Superior temporal gyrus (tissue), 1 donor: Measurements from ENCODE around the gene TRIP6.

Source experiments
- DNase-seq: peaks from one replicate; pipeline ENCODE4 v3.0.0-alpha.2; 2016; ENCODE audit errors: extremely low spot score

Gene TRIP6

GRCh38 chr7:100873599-100874299 is 6.6 kb downstream of the TRIP6 start:
- DNase-seq = no peak

- DNase-seq = no peak
Observed at GRCh38 chr7:100874300-100874576, 7.1 kb downstream of the TRIP6 start.

- peak; percentile 99 for DNase-seq
Observed at GRCh38 chr7:100874577-100875355, 7.6 kb downstream of the TRIP6 start, which contains the start of gene SRRT. Gene SRRT (plus strand): TSS chr7:100875103. CDS start chr7:100875591, 488 bp downstream.

- DNase-seq = no peak
Observed at GRCh38 chr7:100875356-100875751, 8.2 kb downstream of the TRIP6 start.

GRCh38 chr7:100878013-100878412 is 10.8 kb downstream of the TRIP6 start:
- DNase-seq = no peak

GRCh38 chr7:100878685-100879084 is 11.5 kb downstream of the TRIP6 start:
- DNase-seq = no peak

- no peak for DNase-seq
Observed at GRCh38 chr7:100879685-100880261, 12.6 kb downstream of the TRIP6 start.

GRCh38 chr7:100880645-100881044 is 13.5 kb downstream of the TRIP6 start:
- no peak for DNase-seq

GRCh38 chr7:100881136-100881535 is 13.9 kb downstream of the TRIP6 start:
- no peak for DNase-seq

- no peak for DNase-seq
Observed at GRCh38 chr7:100882201-100882600, 15.0 kb downstream of the TRIP6 start.

GRCh38 chr7:100882785-100883526 is 15.8 kb downstream of the TRIP6 start:
- DNase-seq = no peak

GRCh38 chr7:100884736-100885439 is 17.7 kb downstream of the TRIP6 start:
- no peak for DNase-seq

GRCh38 chr7:100885440-100886141 is 18.4 kb downstream of the TRIP6 start:
- no peak for DNase-seq

GRCh38 chr7:100886142-100886935 is 19.2 kb downstream of the TRIP6 start:
- no peak for DNase-seq

- no peak for DNase-seq
Observed at GRCh38 chr7:100886936-100887515, 19.8 kb downstream of the TRIP6 start.

GRCh38 chr7:100887516-100888290 is 20.5 kb downstream of the TRIP6 start:
- no peak for DNase-seq

- DNase-seq = no peak
Observed at GRCh38 chr7:100888291-100888987, 21.3 kb downstream of the TRIP6 start.

- no peak for DNase-seq
Observed at GRCh38 chr7:100888988-100889750, 22.0 kb downstream of the TRIP6 start, which contains the start of gene UFSP1. Gene UFSP1 (minus strand): TSS chr7:100889715. CDS start chr7:100889271, 444 bp downstream.
